ENCODE data around the gene PRR32. TPM values are rescaled to one million over a fixed set of nuclear protein-coding genes. Genes with fewer than 3 reads are reported as not detected.
"Not testable (repeated sequence)": the region's sequence is repeated elsewhere in the genome, so short reads cannot be mapped to it uniquely, and the experiment has no call there.

The PRR32 gene, protein sequence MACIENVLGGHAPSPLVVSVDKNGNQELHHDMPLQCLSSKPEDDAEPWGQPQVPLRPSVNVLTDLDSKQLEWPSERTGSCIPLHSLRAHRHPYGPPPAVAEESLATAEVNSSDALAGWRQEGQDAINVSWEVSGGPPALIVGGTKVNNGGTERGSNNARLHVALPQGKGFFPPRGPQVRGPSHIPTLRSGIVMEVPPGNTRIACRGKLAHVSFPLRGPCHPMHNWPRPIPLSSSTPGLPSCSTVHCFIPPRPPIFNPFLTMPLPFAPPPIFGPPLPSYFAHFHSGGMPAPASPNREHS
- total RNA-seq, result under 1 TPM in 1 of 4 donors, not detected in 3; 0.29 TPM

DNA sequence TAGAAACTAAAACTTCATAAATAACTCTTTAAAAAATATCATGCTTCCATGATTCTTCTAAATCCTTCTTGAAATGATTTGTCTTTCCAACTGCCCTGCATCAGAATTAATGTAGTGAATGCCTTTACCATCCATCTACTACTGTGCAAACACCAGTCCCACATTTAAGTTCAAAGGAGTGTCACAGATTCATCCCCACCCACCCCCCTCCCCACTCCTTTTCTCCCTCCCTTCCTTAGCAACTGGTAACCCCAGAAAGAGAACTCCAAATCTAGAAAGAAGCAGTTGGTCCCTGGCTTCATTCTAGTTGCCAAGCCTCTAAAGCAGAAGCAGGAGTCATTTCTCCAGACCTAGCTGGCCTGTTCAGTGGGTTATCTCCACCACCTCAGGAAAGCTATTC is at the start of gene PRR32:
Gene PRR32 (plus strand): TSS at position 301 of the 400 bp plus-strand sequence. CDS start 115 bp downstream, outside the sequence.
- Histone ChIP-seq H3K36me3 (no peaks in the 10 kb centered on the region), H3K27me3 (no peaks in the 10 kb centered on the region), H3K4me1 (no peaks in the 10 kb centered on the region), H3K27ac (no peak within 1 kb of the TSS), H3K4me3 (no peak within 1 kb of the TSS), H3K9me3 (no peaks in the 10 kb centered on the region)
- intact Hi-C loops (cut with DNase I; ENCODE audit: low total_unique reads) (no loop called here), in situ Hi-C loops (cut with MboI; ENCODE audit: low sequenced_read_pairs in 4 of 4) (no loop called here)
- no peak for ATAC-seq
- DNase-seq, result no peak
- TF ChIP-seq POLR2A (IDR thresholded peaks at IDR 0.05), result no peak
- TF ChIP-seq, protein P1, sequence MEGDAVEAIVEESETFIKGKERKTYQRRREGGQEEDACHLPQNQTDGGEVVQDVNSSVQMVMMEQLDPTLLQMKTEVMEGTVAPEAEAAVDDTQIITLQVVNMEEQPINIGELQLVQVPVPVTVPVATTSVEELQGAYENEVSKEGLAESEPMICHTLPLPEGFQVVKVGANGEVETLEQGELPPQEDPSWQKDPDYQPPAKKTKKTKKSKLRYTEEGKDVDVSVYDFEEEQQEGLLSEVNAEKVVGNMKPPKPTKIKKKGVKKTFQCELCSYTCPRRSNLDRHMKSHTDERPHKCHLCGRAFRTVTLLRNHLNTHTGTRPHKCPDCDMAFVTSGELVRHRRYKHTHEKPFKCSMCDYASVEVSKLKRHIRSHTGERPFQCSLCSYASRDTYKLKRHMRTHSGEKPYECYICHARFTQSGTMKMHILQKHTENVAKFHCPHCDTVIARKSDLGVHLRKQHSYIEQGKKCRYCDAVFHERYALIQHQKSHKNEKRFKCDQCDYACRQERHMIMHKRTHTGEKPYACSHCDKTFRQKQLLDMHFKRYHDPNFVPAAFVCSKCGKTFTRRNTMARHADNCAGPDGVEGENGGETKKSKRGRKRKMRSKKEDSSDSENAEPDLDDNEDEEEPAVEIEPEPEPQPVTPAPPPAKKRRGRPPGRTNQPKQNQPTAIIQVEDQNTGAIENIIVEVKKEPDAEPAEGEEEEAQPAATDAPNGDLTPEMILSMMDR (IDR thresholded peaks at IDR 0.05 in 4 of 5, conservative IDR thresholded peaks at IDR 0.05 in 1 of 5), result no peak

DNA sequence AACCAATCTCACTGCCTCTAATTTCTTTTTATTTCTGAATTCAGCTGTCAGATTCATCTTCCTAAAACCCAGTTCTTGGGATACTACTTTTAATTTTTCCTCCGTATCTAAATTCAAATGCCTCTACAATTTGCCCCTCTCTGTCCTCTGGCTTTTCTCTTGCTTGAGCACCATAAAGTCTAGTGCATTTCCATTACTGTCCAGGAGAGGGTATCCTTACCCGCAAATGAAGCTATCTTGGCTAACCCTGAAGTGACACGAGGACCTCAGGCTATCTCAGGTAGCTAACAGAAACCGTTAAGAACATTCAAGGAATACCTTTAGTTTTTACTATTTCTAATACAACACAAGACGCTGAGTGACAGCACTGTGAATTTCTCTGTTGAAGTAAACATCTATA is 49.4 kb upstream of the PRR32 start:
- H3K36me3 ChIP-seq, result no peaks in the 10 kb centered on the region
- no peak overlapping the region for H3K4me3 ChIP-seq
- DNase-seq (no peak), ATAC-seq (no peak)
- intact Hi-C loops (cut with DNase I; ENCODE audit: low total_unique reads), result no loop called here
- no peak overlapping the region for H3K27ac ChIP-seq
- in situ Hi-C loops (cut with MboI; ENCODE audit: low sequenced_read_pairs in 4 of 4), result no loop called here
- no peaks in the 10 kb centered on the region for H3K4me1 ChIP-seq
- TF ChIP-seq, protein P1 (IDR thresholded peaks at IDR 0.05 in 4 of 5, conservative IDR thresholded peaks at IDR 0.05 in 1 of 5), result peak in 1 of 5 experiments; percentile 13
- no peak for TF ChIP-seq POLR2A (IDR thresholded peaks at IDR 0.05)
- H3K9me3 ChIP-seq, result no peaks in the 10 kb centered on the region
- no peaks in the 10 kb centered on the region for H3K27me3 ChIP-seq

DNA sequence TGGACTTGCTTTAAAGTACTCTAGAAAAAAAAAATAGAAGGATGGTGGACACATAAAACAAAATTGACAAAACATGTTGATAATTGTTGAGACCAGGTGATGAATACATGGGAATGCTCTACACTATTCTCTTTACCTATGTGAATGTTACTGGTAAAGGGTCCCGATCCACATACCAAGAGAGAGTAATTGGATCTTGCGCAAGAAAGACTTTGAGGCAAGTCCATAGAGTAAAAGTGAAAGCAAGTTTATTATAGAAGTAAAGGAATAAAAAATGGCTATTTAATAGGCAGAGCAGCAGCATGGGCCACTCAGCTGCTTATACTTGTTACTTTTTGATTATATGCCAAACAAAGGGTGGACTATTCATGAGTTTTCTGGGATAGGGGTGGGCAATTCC is 34.0 kb upstream of the PRR32 start:
- Histone ChIP-seq H3K36me3 (no peaks in the 10 kb centered on the region), H3K4me1 (no peaks in the 10 kb centered on the region), H3K27ac (no peak overlapping the region), H3K9me3 (no peaks in the 10 kb centered on the region), H3K4me3 (no peak overlapping the region), H3K27me3 (no peaks in the 10 kb centered on the region)
- no peak for TF ChIP-seq POLR2A (IDR thresholded peaks at IDR 0.05)
- TF ChIP-seq, protein P1 (IDR thresholded peaks at IDR 0.05 in 4 of 5, conservative IDR thresholded peaks at IDR 0.05 in 1 of 5), result no peak
- intact Hi-C loops (cut with DNase I; ENCODE audit: low total_unique reads), result no loop called here
- ATAC-seq (no peak), DNase-seq (no peak)
- in situ Hi-C loops (cut with MboI; ENCODE audit: low sequenced_read_pairs in 4 of 4), result no loop called here

DNA sequence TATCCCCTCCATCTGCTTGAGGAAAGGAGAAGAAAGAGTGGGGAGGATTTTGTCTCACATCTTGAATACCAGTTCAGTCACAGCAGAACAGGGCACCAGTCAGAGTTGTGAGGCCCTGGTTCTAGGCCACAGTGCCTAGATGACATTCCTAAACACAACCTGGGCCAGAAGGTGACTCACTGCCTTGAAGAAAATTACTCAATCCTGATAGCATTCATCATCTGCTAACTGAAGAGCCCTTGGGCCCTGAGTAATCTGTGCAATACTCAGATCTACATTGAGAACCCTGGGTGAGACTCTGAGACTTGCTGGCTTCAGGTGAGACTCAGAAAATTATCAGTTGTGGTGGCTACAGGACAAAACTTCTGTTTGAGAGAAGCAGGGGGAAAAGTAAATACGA is 20.5 kb upstream of the PRR32 start:
- Histone ChIP-seq H3K27ac (no peak overlapping the region), H3K4me3 (no peak overlapping the region), H3K36me3 (no peaks in the 10 kb centered on the region), H3K27me3 (no peaks in the 10 kb centered on the region), H3K4me1 (no peaks in the 10 kb centered on the region), H3K9me3 (peaks cover 0 to 2% (median 0%) of the 10 kb centered on the region in 3 donors)
- intact Hi-C loops (cut with DNase I; ENCODE audit: low total_unique reads), result no loop called here
- ATAC-seq, result no peak
- TF ChIP-seq POLR2A (IDR thresholded peaks at IDR 0.05), result no peak
- TF ChIP-seq, protein P1 (IDR thresholded peaks at IDR 0.05 in 4 of 5, conservative IDR thresholded peaks at IDR 0.05 in 1 of 5), result no peak
- no peak for DNase-seq
- in situ Hi-C loops (cut with MboI; ENCODE audit: low sequenced_read_pairs in 4 of 4), result no loop called here

DNA sequence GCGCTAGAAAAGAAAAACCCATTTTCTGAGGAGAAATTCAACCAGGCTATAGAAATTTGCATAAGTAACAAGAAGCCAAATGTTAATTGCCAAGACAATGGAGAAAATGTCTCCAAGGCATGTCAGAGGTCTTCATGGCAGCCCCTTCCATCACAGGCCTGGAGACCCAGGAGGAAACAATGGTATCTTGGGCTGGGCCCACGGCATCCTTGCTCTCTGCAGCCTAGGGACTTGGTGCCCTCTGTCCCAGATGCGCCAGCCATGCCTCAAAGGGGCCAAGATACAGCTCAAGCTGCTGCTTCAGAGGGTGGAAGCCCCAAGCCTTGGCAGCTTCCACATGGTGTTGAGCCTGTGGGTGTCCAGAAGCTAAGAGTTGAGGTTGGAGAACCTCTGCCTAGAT is 12.7 kb upstream of the PRR32 start:
- intact Hi-C loops (cut with DNase I; ENCODE audit: low total_unique reads); H3K36me3 ChIP-seq; ATAC-seq; H3K27me3 ChIP-seq; H3K9me3 ChIP-seq; H3K4me3 ChIP-seq; DNase-seq; in situ Hi-C loops (cut with MboI; ENCODE audit: low sequenced_read_pairs in 4 of 4); H3K4me1 ChIP-seq; H3K27ac ChIP-seq: not testable (repeated sequence)

All from gastrocnemius medialis (tissue), 4 donors.